Activated naive CD4-positive, alpha-beta T cell treated with anti-CD3 and anti-CD28 coated beads for 36 hours (primary cell): ENCODE results near the gene SLC15A3. TPM values are rescaled to one million over a fixed set of nuclear protein-coding genes. Genes with fewer than 3 reads are reported as not detected.

ENCODE experiments used
- CTCF ChIA-PET: fragments of 350-600 bp; sonication (Branson Sonifier 250); formaldehyde crosslinking; loops from one replicate; lab custom pipeline; 2021; ENCODE audit warnings: antibody characterized with exemption; lab: Charles Lee
- DNase-seq: peaks from one replicate; pipeline ENCODE4 v3.0.0-alpha.2; 2020
- H3K27ac Mint-ChIP-seq: one replicate; pipeline ENCODE4 v1.8.0; 2021; ENCODE audit warnings: mild to moderate bottlenecking, mixed read lengths
- H3K27me3 Mint-ChIP-seq: one replicate; pipeline ENCODE4 v1.8.0; 2021; ENCODE audit warnings: low read depth, mixed read lengths
- H3K36me3 Mint-ChIP-seq: one replicate; pipeline ENCODE4 v1.8.0; 2021; ENCODE audit warnings: low read depth, mixed read lengths
- H3K4me1 Mint-ChIP-seq: one replicate; pipeline ENCODE4 v1.8.0; 2021; ENCODE audit warnings: low read depth, mixed read lengths
- H3K4me3 Mint-ChIP-seq: one replicate; pipeline ENCODE4 v1.8.0; 2021; ENCODE audit warnings: mild to moderate bottlenecking, moderate library complexity, mixed read lengths
- H3K9me3 Mint-ChIP-seq: one replicate; pipeline ENCODE4 v1.8.0; 2021; ENCODE audit warnings: mixed read lengths
- intact Hi-C: fragments of 100-400 bp; cut with micrococcal nuclease; formaldehyde crosslinking; loops from one replicate; pipeline ENCODE4 v1.15.1; 2023
- total RNA-seq, 2 experiments: library from RNA; stranded (reverse); gene quantifications; one replicate each; pipeline ENCODE4 v1.2.3, GENCODE V29; 2021

SLC15A3 gene
- 1 to 10 TPM; 5.6 to 5.8 TPM for total RNA-seq

GRCh38 chr11:60951904-60952741 is at the start of gene SLC15A3:
TSS of gene SLC15A3 (minus strand) at chr11:60952176. CDS start at chr11:60951551, 625 bp downstream.
- H3K36me3 Mint-ChIP-seq, result no peaks in the 10 kb centered on the region
- peaks cover 27% of the 10 kb centered on the region for H3K4me1 Mint-ChIP-seq
- CTCF ChIA-PET, result interaction anchor here (1.2 kb wide), 1 partner anchor 17 kb away, joined by 3 read pairs; no protein-coding TSS in a partner anchor
- intact Hi-C loops, result loop anchor here (2.0 to 5.0 kb wide), 2 partner anchors 37 to 110 kb away; partner anchors contain the start of genes CCDC86 and TMEM109
- peak within 1 kb of the TSS; percentile 69 for H3K27ac Mint-ChIP-seq
- H3K4me3 Mint-ChIP-seq, result peak within 1 kb of the TSS; percentile 68
- H3K27me3 Mint-ChIP-seq, result no peaks in the 10 kb centered on the region
- H3K9me3 Mint-ChIP-seq, result no peaks in the 10 kb centered on the region
- DNase-seq, result peak; percentile 64

DNA sequence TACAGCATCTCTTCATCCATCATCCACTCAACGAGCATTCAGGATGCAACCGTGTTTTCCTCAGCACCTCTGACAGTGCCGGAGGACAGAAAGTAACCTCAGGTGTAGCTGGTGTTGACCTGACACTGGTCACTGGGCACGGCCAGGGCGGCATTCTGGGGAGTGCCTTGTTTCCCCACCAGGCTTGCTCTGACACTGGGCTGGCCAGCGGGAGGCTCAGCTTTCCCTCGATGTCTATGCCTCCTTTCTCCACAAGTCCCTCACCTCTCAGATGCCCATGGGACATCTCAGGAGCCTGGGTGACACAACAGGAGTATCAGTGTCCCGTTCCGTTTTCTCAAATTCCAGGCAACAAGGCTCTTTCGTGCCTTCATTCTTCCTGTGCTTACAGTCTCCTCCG is 48.5 kb upstream of the SLC15A3 start:
- CTCF ChIA-PET, result interaction anchor here (0.5 kb wide), 1 partner anchor 10 kb away, joined by 5 read pairs; no protein-coding TSS in a partner anchor
- no peak overlapping the region for H3K4me3 Mint-ChIP-seq
- intact Hi-C loops, result no loop called here
- peaks cover 75% of the 10 kb centered on the region for H3K36me3 Mint-ChIP-seq
- no peaks in the 10 kb centered on the region for H3K27me3 Mint-ChIP-seq
- peak overlapping the region; percentile 95 for H3K27ac Mint-ChIP-seq
- DNase-seq, result no peak
- H3K4me1 Mint-ChIP-seq, result peaks cover 87% of the 10 kb centered on the region
- no peaks in the 10 kb centered on the region for H3K9me3 Mint-ChIP-seq

GRCh38 chr11:60996381-60997138 is 44.6 kb upstream of the SLC15A3 start:
- peaks cover 77% of the 10 kb centered on the region for H3K4me1 Mint-ChIP-seq
- DNase-seq, result no peak
- CTCF ChIA-PET, result interaction anchor here (0.7 to 1.3 kb wide), 5 partner anchors 8 to 74 kb away, joined by 3 to 5 read pairs (median 3); no protein-coding TSS in a partner anchor
- no peaks in the 10 kb centered on the region for H3K9me3 Mint-ChIP-seq
- H3K27me3 Mint-ChIP-seq, result no peaks in the 10 kb centered on the region
- peak overlapping the region; percentile 98 for H3K27ac Mint-ChIP-seq
- H3K36me3 Mint-ChIP-seq, result peaks cover 63% of the 10 kb centered on the region
- peak overlapping the region; percentile 26 for H3K4me3 Mint-ChIP-seq
- intact Hi-C loops, result no loop called here

DNA sequence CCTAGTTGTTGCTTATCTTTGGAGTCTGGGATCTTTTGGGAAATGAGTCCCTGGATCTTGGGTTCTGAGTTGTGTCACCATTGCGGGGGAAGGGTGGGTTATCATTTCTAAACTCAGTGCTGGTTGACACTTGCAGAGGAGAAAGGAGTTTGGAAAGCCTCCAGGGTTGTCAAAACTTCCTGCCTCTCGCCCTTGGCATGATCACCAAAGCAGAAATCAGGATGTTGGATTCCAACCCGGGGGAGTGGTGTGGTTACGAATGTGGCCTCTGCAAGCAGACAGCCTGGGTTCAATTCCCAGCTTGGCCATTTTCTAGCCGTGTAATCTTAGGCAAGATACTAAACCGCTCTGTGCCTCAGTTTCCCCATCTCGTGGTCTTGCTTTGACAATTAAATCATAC is 43.8 kb upstream of the SLC15A3 start:
- peaks cover 65% of the 10 kb centered on the region for H3K36me3 Mint-ChIP-seq
- H3K4me1 Mint-ChIP-seq, result peaks cover 78% of the 10 kb centered on the region
- H3K9me3 Mint-ChIP-seq, result no peaks in the 10 kb centered on the region
- DNase-seq, result no peak
- peak overlapping the region; percentile 34 for H3K4me3 Mint-ChIP-seq
- intact Hi-C loops, result no loop called here
- CTCF ChIA-PET, result interaction anchor here (0.8 to 1.3 kb wide), 3 partner anchors 8 to 117 kb away, joined by 3 to 5 read pairs (median 3); no protein-coding TSS in a partner anchor
- peak overlapping the region; percentile 98 for H3K27ac Mint-ChIP-seq
- no peaks in the 10 kb centered on the region for H3K27me3 Mint-ChIP-seq

DNA sequence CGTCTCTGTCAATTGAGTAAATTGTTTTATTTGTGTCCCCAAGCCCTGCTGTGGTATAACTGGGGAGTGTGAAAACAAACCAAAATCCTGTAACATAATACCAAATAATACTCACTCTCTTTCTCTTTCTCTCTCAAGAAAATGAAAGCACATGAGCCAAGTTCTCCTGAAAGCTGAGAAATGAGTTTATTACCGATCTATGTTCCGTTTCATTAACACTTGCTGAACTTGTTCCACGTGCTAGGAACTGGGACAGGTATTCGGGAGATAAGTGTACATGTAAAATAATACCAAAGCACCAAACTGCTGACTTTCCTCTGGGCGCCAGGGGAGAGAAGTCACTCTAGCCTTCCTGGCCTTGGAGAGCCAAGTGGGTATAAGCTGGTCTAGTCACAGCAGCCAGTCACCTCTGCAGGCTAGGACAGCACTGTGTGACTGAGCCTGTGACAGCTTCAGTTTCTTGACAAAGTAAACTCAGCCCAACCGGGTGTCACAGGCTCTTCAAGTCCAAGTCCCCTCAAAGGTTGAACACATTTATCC is 42.6 kb upstream of the SLC15A3 start:
- Mint-ChIP-seq H3K4me3 (peak overlapping the region; percentile 74), H3K27ac (peak overlapping the region; percentile 98), H3K36me3 (peaks cover 67% of the 10 kb centered on the region), H3K4me1 (peaks cover 80% of the 10 kb centered on the region), H3K27me3 (no peaks in the 10 kb centered on the region), H3K9me3 (no peaks in the 10 kb centered on the region)
- peak; percentile 74 for DNase-seq
- CTCF ChIA-PET, result interaction anchor here (0.6 to 1.7 kb wide), 9 partner anchors 8 to 118 kb away, joined by 3 to 8 read pairs (median 3); no protein-coding TSS in a partner anchor
- intact Hi-C loops, result loop anchor here (1.0 kb wide), 3 partner anchors 8 to 67 kb away; no protein-coding TSS in a partner anchor

- CTCF ChIA-PET, result interaction anchor here (0.9 to 1.7 kb wide), 3 partner anchors 16 to 112 kb away, joined by 3 to 4 read pairs (median 3); no protein-coding TSS in a partner anchor
- peaks cover 72% of the 10 kb centered on the region for H3K36me3 Mint-ChIP-seq
- H3K27me3 Mint-ChIP-seq, result no peaks in the 10 kb centered on the region
- intact Hi-C loops, result loop anchor here (1.0 kb wide), 4 partner anchors 7 to 68 kb away; no protein-coding TSS in a partner anchor
- no peaks in the 10 kb centered on the region for H3K9me3 Mint-ChIP-seq
- peak overlapping the region; percentile 74 for H3K4me3 Mint-ChIP-seq
- peaks cover 81% of the 10 kb centered on the region for H3K4me1 Mint-ChIP-seq
- peak overlapping the region; percentile 98 for H3K27ac Mint-ChIP-seq
- peak; percentile 83 for DNase-seq
Measured at GRCh38 chr11:60993615-60994014, 41.6 kb upstream of the SLC15A3 start.

GRCh38 chr11:60992842-60993409 is 41.0 kb upstream of the SLC15A3 start:
- intact Hi-C loops, result loop anchor here (1.0 kb wide), 1 partner anchor 11 kb away; no protein-coding TSS in a partner anchor
- Mint-ChIP-seq H3K9me3 (no peaks in the 10 kb centered on the region), H3K27me3 (no peaks in the 10 kb centered on the region), H3K27ac (peak overlapping the region; percentile 98), H3K4me1 (peaks cover 81% of the 10 kb centered on the region), H3K4me3 (peak overlapping the region; percentile 74), H3K36me3 (peaks cover 75% of the 10 kb centered on the region)
- DNase-seq, result no peak
- CTCF ChIA-PET, result interaction anchor here (0.7 to 1.7 kb wide), 5 partner anchors 16 to 113 kb away, joined by 3 to 4 read pairs (median 3); no protein-coding TSS in a partner anchor

DNA sequence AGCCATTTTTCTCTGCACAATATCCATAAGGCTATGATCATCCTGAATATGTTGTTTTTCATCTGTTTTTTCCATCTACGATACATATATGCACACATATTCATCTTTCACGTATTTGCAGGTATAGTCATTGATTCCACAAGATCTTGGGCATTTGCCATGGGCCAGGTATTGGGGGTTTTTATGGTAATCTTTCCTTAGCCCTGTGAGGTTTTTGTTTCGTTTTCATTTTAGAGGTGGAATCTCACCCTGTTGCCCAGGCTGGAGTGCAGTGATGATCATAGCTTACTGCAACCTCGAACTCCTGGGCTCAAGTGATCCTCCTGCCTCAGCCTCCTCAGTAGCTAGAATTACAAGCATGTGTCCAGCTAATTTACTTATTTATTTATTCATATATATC is 39.5 kb upstream of the SLC15A3 start:
- Mint-ChIP-seq H3K9me3 (no peaks in the 10 kb centered on the region), H3K27ac (peak overlapping the region; percentile 98), H3K4me3 (peak overlapping the region; percentile 15), H3K27me3 (no peaks in the 10 kb centered on the region), H3K36me3 (peaks cover 83% of the 10 kb centered on the region), H3K4me1 (peaks cover 87% of the 10 kb centered on the region)
- peak; percentile 77 for DNase-seq
- CTCF ChIA-PET, result interaction anchor here (1.4 kb wide), 1 partner anchor 14 kb away, joined by 7 read pairs; no protein-coding TSS in a partner anchor
- intact Hi-C loops, result no loop called here

GRCh38 chr11:60989093-60989650 is 37.2 kb upstream of the SLC15A3 start:
- peak overlapping the region; percentile 97 for H3K27ac Mint-ChIP-seq
- intact Hi-C loops, result loop anchor here (5.0 kb wide), 3 partner anchors 93 to 983 kb away; partner anchors contain the start of gene VPS37C
- H3K4me3 Mint-ChIP-seq, result peak overlapping the region; percentile 77
- H3K27me3 Mint-ChIP-seq, result no peaks in the 10 kb centered on the region
- peak; percentile 42 for DNase-seq
- H3K9me3 Mint-ChIP-seq, result no peaks in the 10 kb centered on the region
- H3K36me3 Mint-ChIP-seq, result peaks cover 73% of the 10 kb centered on the region
- peaks cover 83% of the 10 kb centered on the region for H3K4me1 Mint-ChIP-seq
- CTCF ChIA-PET, result interaction anchor here (0.6 kb wide), 1 partner anchor 72 kb away, joined by 4 read pairs; no protein-coding TSS in a partner anchor

DNA sequence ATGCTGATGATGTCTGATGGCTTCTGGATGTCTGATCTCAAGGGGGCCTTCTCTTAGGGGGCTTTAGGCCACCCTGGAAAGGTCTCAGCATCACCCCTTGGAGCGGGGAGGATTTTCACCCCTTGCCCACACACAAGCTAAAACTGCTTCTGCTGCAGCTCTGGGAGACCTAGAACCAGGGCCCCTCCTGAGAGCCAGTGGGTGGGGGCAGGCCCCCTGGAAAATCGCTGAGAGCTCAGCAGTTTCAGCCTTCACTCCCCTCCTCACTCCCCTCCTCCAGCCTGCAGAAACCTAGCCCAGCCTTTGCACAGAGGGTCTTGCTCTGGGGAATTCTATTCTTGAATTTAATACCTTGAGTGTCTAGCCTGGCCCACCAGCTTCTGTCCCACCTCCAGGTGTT is 36.7 kb upstream of the SLC15A3 start:
- intact Hi-C loops, result loop anchor here (5.0 kb wide), 3 partner anchors 94 to 984 kb away; partner anchors contain the start of gene VPS37C
- H3K27me3 Mint-ChIP-seq, result no peaks in the 10 kb centered on the region

More for the DNA sequence above, 36.7 kb upstream of the SLC15A3 start:
- Mint-ChIP-seq H3K4me1 (peaks cover 84% of the 10 kb centered on the region), H3K4me3 (peak overlapping the region; percentile 77), H3K36me3 (peaks cover 75% of the 10 kb centered on the region), H3K27ac (peak overlapping the region; percentile 97), H3K9me3 (no peaks in the 10 kb centered on the region)
- peak; percentile 7 for DNase-seq
- CTCF ChIA-PET, result interaction anchor here (0.6 to 1.2 kb wide), 2 partner anchors 8 to 72 kb away, joined by 3 to 4 read pairs; no protein-coding TSS in a partner anchor
